NCI-H2196 (cell line): Measurements from ENCODE around the gene FBXO10.
"Not testable (repeated sequence)": the region's sequence is repeated elsewhere in the genome, so short reads cannot be mapped to it uniquely, and the experiment has no call there.

Source experiments
- DNase-seq: peaks from one replicate; lab custom pipeline; 2025; ENCODE audit not compliant: unreplicated experiment; lab: John Stamatoyannopoulos, UW

Gene FBXO10

DNA sequence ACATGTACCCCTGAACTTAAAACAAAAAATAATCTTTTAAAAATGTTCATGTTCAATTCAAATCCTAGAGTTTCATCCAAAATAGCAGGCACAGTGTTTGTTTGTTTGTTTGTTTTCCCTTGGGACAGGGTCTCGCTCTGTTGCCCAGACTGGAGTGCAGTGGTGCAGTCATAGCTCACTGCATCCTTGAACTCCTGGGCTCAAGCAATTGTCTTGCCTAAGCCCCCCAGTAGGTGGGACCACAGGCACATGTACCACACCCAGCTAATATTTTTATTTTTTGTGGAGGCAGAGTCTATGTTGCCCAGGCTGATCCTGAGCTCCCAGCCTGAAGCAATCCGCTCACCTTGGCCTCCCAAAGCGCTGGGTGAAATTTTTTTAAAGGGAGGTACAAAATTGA, 95.4 kb downstream of the FBXO10 start:
- no peak for DNase-seq

DNA sequence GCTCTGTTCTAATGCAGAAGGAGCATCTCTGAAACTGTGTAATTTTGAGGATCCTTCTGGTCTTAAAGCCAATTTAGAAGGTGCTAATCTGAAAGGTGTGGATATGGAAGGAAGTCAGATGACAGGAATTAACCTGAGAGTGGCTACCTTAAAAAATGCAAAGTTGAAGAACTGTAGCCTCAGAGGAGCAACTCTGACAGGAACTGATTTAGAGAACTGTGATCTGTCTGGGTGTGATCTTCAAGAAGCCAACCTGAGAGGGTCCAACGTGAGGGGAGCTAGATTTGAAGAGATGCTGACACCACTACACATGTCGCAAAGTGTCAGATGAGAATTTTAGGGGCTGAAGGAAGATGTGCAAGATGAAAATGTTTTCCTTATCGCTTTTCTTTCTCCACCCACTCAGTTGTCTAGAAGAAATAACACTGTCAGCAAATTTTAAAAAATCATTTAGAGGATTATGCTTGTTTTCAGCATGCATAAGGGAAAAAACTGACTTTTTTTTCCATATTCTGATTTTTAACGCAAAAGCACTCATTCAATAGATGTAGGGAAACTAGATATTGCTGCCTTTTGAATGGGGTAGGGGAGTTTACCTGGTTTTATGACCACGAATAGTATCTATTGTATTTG, 98.1 kb downstream of the FBXO10 start:
- not testable (repeated sequence) for DNase-seq

DNA sequence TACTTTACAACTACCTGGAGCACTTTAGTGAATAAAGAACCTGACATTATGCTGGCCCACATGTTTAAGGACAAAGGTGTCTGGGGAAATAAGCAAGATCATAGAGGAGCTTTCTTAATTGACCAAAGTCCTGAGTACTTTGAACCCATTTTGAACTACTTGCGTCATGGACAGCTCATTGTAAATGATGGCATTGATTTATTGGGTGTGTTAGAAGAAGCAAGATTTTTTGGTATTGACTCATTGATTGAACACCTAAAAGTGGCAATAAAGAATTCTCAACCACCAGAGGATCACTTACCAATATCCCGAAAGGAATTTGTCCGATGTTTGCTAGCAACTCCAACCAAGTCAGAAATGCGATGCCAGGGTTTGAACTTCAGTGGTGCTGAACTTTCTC, 98.7 kb downstream of the FBXO10 start:
- DNase-seq: not testable (repeated sequence)

DNA sequence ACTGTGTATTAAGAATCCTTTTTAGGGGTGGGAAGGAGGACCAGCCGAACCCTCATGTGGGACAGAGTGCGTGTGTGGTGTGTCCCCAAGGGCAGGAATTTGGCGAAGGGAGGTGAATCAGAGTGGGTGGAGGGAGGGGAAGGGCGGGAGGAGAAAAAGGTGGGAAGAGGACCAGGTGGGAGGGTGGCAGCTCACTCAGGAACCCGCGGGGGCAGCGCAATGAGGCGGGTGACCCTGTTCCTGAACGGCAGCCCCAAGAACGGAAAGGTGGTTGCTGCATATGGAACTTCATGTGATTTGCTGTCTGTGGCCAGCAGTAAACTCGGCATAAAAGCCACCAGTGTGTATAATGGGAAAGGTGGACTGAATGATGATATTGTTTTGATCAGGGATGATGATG, 99.2 kb downstream of the FBXO10 start:
- no peak for DNase-seq

DNA sequence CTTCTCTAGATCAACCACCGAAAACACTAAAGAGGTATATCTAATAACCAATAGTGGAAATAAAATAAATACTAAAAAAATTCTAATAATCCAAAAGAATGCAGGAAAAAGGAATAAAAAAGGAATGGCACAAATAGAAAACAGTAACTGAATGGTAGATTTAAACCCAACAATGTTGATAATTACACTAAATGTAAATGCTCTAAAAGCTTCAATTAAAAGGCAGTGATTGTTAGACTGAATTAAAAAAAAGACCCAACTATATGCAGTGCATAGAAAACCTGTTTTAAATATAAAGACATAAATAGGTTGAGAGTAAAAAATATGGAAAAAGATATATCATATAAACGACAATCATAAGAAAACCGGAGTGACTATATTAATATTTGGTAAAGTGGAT, 101.7 kb downstream of the FBXO10 start:
- no peak for DNase-seq

DNA sequence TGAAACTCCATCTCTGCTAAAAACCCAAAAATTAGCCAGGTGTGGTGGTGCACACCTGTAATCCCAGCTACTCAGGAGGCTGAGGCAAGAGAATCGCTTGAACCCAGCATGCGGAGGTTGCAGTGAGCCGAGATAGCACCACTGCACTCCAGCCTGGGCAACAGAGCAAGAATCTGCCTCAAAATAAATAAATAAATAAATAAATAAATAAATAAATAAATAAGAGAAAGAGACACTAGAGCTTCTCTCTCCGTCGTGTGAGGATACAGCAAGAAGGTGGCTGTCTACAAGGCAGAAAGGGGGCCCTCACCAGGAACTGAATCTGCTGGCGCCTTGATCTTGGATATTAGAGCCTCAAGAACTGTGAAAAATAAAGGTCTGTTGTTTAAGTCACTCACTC, 102.2 kb downstream of the FBXO10 start:
- not testable (repeated sequence) for DNase-seq

DNA sequence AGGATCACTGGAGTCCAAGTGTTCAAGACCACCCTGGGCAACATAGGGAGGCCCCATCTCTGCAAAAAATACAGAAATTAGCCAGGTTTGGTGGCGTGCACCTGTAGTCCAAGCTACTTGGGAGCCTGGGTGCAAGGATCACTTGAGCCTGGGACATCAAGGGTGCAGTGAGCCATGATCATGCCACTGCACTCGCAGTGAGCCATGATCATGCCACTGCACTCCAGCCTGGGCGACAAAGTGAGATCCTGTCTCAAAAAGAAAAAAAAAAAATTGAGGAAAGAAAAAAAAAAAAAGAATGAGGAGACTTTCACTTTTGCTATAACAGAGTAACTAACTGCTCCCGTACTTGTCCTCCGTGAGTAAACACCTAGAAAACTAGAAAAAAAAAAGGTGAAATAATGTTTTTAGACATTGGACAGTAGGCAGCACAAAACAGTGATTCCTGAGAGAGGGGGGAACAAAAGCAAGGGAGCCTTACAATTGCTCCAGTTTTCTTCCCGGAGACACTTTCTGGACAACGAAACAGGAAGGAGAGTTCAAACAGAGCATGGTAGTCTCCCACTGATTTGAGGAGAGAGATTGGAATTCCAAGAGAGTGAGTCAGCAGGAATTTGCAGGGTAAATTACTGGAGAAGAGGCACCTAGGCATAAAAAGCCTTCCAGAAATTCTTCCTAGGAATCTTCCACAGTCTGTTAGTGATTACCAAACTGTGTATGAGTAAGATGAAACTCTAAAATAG, 104.1 kb downstream of the FBXO10 start:
- no peak for DNase-seq

DNA sequence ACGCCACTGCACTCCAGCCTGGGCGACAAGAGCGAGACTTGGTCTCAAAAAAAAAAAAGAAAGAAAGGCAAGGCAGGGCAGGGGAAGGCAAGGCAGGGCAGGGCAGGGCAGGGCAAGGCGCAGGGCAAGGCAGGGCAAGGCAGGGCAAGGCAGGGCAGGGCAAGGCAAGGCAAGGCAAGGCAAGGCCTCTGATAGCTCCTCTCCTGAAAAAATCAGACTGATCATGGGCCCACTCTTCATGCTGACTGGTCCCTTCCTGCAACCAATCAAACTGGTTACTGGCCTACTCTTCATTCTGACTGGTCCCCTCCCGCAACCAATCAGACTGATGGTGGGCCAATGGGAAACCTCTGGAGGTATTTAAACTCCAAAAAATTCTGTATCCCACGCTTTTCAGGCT, 107.6 kb downstream of the FBXO10 start:
- no peak for DNase-seq

DNA sequence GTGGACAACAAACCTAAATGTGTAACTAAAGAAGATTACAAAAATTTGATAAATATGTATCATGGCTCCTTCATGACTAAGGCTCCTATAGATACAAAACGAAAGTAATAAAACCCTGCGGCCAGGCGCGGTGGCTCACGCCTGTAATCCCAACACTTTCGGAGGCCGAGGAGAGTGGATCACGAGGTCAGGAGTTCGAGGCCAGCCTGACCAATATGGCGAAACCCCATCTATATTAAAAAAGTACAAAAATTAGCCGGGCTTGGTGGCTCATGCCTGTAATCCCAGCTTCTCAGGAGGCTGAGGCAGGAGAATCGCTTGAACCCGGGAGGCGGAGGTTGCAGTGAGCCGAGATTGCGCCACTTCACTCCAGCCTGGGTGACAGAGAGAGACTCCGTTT, 108.7 kb downstream of the FBXO10 start:
- DNase-seq: not testable (repeated sequence)

DNA sequence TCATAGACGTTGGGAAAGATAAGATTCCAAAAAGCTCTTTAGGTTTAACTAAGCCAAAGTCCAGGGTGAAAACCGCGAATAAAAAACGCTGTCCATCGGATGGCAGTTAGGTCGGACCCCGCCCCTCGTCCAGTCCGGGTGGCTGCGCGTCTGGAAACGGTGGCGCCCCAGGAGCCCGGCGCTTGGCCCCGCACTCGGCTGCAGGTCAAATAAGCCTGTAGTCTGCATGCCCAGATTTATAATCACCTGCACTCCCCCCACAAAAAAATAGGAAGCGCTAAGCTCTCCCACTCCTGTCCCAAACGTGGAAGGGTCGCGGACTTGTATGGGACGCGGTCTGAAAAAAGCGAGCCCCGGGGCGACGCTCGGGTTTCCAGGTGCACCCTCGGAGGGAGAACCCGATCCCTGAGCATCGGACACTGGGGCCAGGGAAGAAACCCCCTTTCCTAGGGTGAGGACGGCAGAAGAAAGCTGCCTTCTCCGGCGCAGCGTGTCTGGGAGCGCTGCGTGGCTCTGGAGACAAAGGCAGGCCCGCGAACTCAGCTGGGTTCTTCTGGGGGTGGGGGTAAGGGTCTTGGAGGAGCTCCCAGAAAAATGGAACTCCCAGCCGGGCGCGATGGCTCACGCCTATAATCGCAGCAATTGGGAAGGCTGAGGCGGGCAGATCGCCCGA, 110.0 kb downstream of the FBXO10 start:
- DNase-seq: peak; percentile 77

DNA sequence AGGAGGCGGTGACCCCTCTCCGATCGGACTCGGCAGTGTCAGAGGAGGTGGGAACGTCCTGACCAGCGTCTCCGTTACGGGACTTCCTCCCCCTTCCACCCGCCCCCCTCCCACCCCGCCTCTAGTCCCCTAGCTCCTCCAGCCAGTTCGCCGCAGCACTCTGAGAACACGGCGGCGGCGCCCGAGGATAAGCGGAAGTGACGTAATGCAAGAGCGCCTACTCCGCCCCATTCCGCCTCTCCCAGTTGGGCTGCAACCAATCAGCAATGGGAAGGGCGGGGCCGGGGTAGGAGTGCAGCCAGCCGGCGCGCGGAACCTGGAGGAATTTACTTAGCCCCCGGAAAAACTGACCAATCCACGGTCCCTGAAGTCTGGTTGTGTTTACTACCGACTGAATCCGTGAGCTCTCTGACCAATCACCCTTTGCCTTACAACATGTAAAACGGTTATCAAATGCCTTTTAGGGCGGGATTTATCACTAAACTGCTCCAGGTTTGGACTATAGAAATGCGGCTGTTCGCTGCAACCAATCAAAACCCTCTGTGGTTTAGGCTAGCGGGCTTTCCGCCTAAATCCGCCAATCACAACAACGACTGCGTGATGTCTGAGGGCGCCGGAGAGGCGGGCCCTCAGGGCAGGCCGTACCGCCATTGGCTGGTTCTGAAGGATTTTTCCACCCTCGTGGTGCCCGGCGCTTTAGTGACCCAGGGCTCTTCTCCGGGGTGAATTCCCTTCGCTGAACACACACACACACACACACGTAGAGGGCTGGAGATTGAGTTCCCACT, 110.7 kb downstream of the FBXO10 start, which contains the start of gene ZBTB5:
Gene ZBTB5, minus strand, starts transcription at position 202 of the 788 bp plus-strand sequence. CDS start 22,899 bp downstream, outside the sequence.
- peak; percentile 100 for DNase-seq

DNA sequence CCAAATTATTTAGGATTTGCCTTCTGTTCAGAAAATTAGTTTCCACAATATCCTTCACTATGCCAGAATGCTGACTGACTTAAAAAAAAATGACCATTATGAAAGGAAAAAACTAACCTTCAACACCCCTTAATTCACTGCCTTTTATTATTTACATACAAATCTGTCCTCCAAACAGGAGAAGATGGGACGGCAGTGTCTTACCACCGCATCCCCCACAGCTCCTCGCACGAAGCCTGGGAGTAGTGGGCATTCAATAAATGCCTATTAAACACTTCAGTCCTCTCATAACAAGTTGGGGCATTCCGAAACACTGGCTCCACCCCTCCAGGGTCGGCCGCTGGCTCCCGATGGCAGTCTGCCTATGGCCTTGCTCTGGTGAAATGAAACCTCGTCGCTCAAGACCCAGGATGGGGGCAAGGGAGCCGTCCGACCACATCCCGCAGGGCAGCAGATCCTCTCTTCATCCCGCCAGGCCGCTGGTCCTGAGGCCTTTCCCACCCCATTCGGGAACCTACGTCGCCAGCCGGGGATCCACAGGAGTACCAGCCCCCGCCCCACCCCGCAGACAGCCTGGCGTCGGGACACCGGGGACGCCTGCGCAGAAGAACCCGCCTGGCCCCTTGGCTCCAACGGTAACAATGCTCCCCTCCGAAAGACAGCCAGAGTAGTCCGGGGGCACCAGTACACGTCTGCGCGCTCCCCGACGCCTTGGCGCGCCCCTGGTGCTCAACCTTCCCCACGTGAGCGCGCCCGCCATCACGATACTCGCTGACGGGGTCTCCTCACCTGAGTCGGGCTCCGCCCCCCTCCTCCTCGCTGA, 111.5 kb downstream of the FBXO10 start:
- peak; percentile 87 for DNase-seq

DNA sequence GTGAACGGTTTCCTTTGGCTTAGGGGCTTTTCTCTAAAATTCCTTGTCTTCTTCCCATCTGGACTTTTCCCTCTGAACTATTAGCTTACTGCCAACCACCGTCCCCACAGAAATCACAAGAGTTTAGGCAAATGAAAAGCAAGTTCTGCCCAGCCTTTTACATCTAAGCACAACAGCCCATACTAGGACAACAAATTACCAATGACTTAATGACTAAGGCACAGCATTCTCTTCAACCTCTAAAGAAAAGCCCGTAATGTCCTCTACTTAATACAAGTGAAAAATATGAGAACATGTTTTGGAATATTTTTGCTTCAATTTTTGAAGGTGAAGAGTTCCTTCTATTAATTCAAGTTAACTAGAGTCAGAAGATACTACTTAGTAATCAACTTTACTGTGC, 112.2 kb downstream of the FBXO10 start:
- no peak for DNase-seq
